HepG2 (cell line): ENCODE data around the gene BBIP1. TPM values are rescaled to one million over a fixed set of nuclear protein-coding genes. Genes with fewer than 3 reads are reported as not detected.

Experiments used
- ATAC-seq: fragments of 200-7000 bp; cut with Tn5 transposase; 3 replicates; pipeline ENCODE4 v1.9.1; 2020; ENCODE audit warnings: mild to moderate bottlenecking, moderate library complexity
- BruUV-seq: library from RNA; stranded (reverse); fragments of 400-500 nt; replicated peaks from 2 replicates; lab custom pipeline; 2021; lab: Mats Ljungman, UMichigan
- CTCF ChIA-PET: fragments of 300-600 bp; formaldehyde crosslinking; extraction: SDS; loops from one replicate; lab custom pipeline; 2021; ENCODE audit warnings: low total read pairs, inconsistent platforms, low intra/inter-chr PET ratio; lab: Yijun Ruan, JAX
- POLR2A ChIA-PET: fragments of 350-600 bp; sonication (Branson Sonifier 250); formaldehyde crosslinking; loops from one replicate; lab custom pipeline; 2020; ENCODE audit warnings: antibody characterized with exemption, inconsistent platforms; lab: Yijun Ruan, JAX
- DNase-seq: peaks from one replicate; pipeline ENCODE4 v3.0.0-alpha.2; 2015; ENCODE audit warnings: low spot score
- FAIRE-seq: peaks from 3 replicates; lab custom pipeline; 2011; peaks lifted over from hg19 to GRCh38; lab: Jason Lieb, UNC
- H2AFZ ChIP-seq: one replicate; pipeline ENCODE4 v1.6.1; 2011; ENCODE audit warnings: low read length, inconsistent platforms
- H3K27ac ChIP-seq: fragments of 300-600 bp; 3 replicates; pipeline ENCODE4 v1.8.0; 2011; ENCODE audit warnings: mixed run types, mild to moderate bottlenecking, mixed read lengths, low read length, inconsistent platforms; ENCODE audit not compliant: insufficient read depth; ENCODE audit errors: extremely low read length
- H3K27me3 ChIP-seq, 2 experiments: fragments of 200-600 bp in 1 of 2; 2 replicates in 1 of 2; 3 replicates in 1 of 2; pipeline versions ENCODE4 v1.6.0 to v1.8.0; 2011; ENCODE audit warnings: low read length in 2 of 2, mild to moderate bottlenecking in 2 of 2, moderate library complexity in 2 of 2, inconsistent platforms in 1 of 2; ENCODE audit not compliant: insufficient read depth in 2 of 2, control insufficient read depth in 1 of 2
- H3K36me3 ChIP-seq, 2 experiments: fragments of 200-600 bp in 1 of 2; replicated peaks in 1 of 2; 2 replicates in 1 of 2; 3 replicates in 1 of 2; pipeline versions ENCODE4 v1.5.1 to v1.8.0; 2011; ENCODE audit warnings: low read length in 2 of 2, inconsistent platforms in 1 of 2; ENCODE audit not compliant: insufficient read depth in 2 of 2, control insufficient read depth in 1 of 2
- H3K4me1 ChIP-seq: 2 replicates; pipeline ENCODE4 v1.5.1; 2012; ENCODE audit warnings: low read length, inconsistent platforms; ENCODE audit not compliant: insufficient read depth
- H3K4me2 ChIP-seq: 2 replicates; pipeline ENCODE4 v1.6.0; 2011; ENCODE audit warnings: low read depth, low read length, inconsistent platforms
- H3K4me3 ChIP-seq, 3 experiments: fragments of 200-600 bp in 1 of 3; sonication (generic), shearing (Covaris generic) in 1 of 3; replicated peaks in 1 of 3; 2 replicates each; pipeline ENCODE4 v1.5.1; 2011 to 2016; ENCODE audit warnings: low read length in 3 of 3, inconsistent platforms in 2 of 3, low read depth in 2 of 3, mild to moderate bottlenecking in 2 of 3, control low read depth in 1 of 3, mixed read lengths in 1 of 3; ENCODE audit not compliant: insufficient read depth in 1 of 3
- H3K79me2 ChIP-seq: one replicate; pipeline ENCODE4 v1.6.1; 2011; ENCODE audit warnings: low read length, inconsistent platforms; ENCODE audit not compliant: insufficient read depth
- H3K9ac ChIP-seq: 2 replicates; pipeline ENCODE4 v1.6.0; 2011; ENCODE audit warnings: mild to moderate bottlenecking, low read depth, low read length, inconsistent platforms; ENCODE audit not compliant: insufficient read depth
- H3K9me3 ChIP-seq: 2 replicates; pipeline ENCODE4 v1.5.1; 2012; ENCODE audit warnings: mild to moderate bottlenecking, low read length
- H4K20me1 ChIP-seq: 2 replicates; pipeline ENCODE4 v1.6.0; 2011; ENCODE audit warnings: inconsistent platforms, mild to moderate bottlenecking, low read length, moderate library complexity; ENCODE audit not compliant: insufficient read depth
- NFYC ChIP-seq: IDR thresholded peaks from 2 replicates; pipeline ENCODE4 v1.6.1; 2016; ENCODE audit warnings: missing genetic modification reagents, missing compliant biosample characterization
- NRL ChIP-seq: sonication (generic); formaldehyde crosslinking; IDR thresholded peaks from 2 replicates; pipeline ENCODE4 v1.5.0; 2020; ENCODE audit warnings: missing genetic modification reagents, mild to moderate bottlenecking, moderate library complexity, borderline replicate concordance
- PHF8 ChIP-seq: sonication (generic); formaldehyde crosslinking; IDR thresholded peaks from 2 replicates; pipeline ENCODE4 v1.5.0; 2020; ENCODE audit warnings: missing genetic modification reagents
- PITX1 ChIP-seq: sonication (generic); formaldehyde crosslinking; IDR thresholded peaks from 2 replicates; pipeline ENCODE4 v1.5.1; 2020; ENCODE audit warnings: mild to moderate bottlenecking, missing genetic modification reagents
- SMAD9 ChIP-seq: sonication (generic); formaldehyde crosslinking; IDR thresholded peaks from 2 replicates; pipeline ENCODE4 v1.5.1; 2020; ENCODE audit warnings: mild to moderate bottlenecking, missing genetic modification reagents
- ZMYM2 ChIP-seq: sonication (generic); formaldehyde crosslinking; IDR thresholded peaks from 2 replicates; pipeline ENCODE4 v1.8.0; 2022; ENCODE audit warnings: mild to moderate bottlenecking, missing genetic modification reagents
- ZNF207 ChIP-seq: fragments of 450-650 bp; IDR thresholded peaks from 2 replicates; pipeline ENCODE4 v1.6.1; 2016; ENCODE audit warnings: antibody characterized with exemption, borderline replicate concordance
- ZNF350 ChIP-seq: sonication (generic); formaldehyde crosslinking; IDR thresholded peaks from 2 replicates; pipeline ENCODE4 v1.4.0; 2020; ENCODE audit warnings: mild to moderate bottlenecking, low read depth, missing genetic modification reagents, borderline replicate concordance
- ZNF687 ChIP-seq: sonication (generic); formaldehyde crosslinking; IDR thresholded peaks from 2 replicates; pipeline ENCODE4 v1.5.1; 2020; ENCODE audit warnings: mild to moderate bottlenecking, missing genetic modification reagents, moderate library complexity
- ZNF768 ChIP-seq: sonication (generic); formaldehyde crosslinking; IDR thresholded peaks from 2 replicates; pipeline ENCODE4 v1.4.0; 2020; ENCODE audit warnings: missing genetic modification reagents
- ZNF776 ChIP-seq: sonication (generic); formaldehyde crosslinking; IDR thresholded peaks from 2 replicates; pipeline ENCODE4 v1.4.0; 2020; ENCODE audit warnings: mild to moderate bottlenecking, missing genetic modification reagents
- ZNF891 ChIP-seq: sonication (generic); formaldehyde crosslinking; IDR thresholded peaks from 2 replicates; pipeline ENCODE4 v1.5.0; 2020; ENCODE audit warnings: mild to moderate bottlenecking, missing genetic modification reagents
- WGBS: methylation state at CpG from one replicate; pipeline ENCODE4 v1.1.6; 2017; ENCODE audit warnings: low lambda C conversion rate; 5-methylcytosine and 5-hydroxymethylcytosine counted together
- in situ Hi-C: cut with HindIII; loops from 2 replicates; pipeline ENCODE4 v1.10.0; 2017; ENCODE audit warnings: low pct_unique_long_range_greater_than_20kb; ENCODE audit not compliant: extremely low pct_ligation_motif_present
- intact Hi-C: fragments of 100-400 bp; cut with micrococcal nuclease; formaldehyde crosslinking; loops from one replicate; pipeline ENCODE4 v1.10.0; 2022; ENCODE audit not compliant: unreplicated experiment
- polyA plus RNA-seq, 8 experiments: library from polyadenylated mRNA; depleted of rRNA in 3 of 8; stranded (reverse) in 7 of 8; unstranded in 1 of 8; fragments of >200 nt; fragmentation: Illumina TruSeq in 4 of 8; extraction: Trizol in 4 of 8; gene quantifications; 2 replicates each; pipeline versions ENCODE4 v1.2.1 to v1.2.3, GENCODE V29; 2011 to 2016; ENCODE audit warnings: low read depth in 4 of 8, missing spikeins in 1 of 8, mixed read lengths in 1 of 8; ENCODE audit not compliant: insufficient read depth in 1 of 8
- total RNA-seq, 5 experiments: library from RNA; depleted of rRNA; stranded (reverse); fragments of >200 nt; fragmentation: Illumina TruSeq; extraction: Trizol; gene quantifications; 2 replicates each; pipeline ENCODE4 v1.2.3, GENCODE V29; 2016; ENCODE audit warnings: low read depth in 1 of 5

Gene BBIP1
- total and polyA plus RNA-seq, 2 of the 13 experiments (the other 11 are each of a cell fraction or from before 2014, with no cell fraction given) = 18.3 to 24.1 TPM

- BruUV-seq = no TSS peak
- H3K27ac ChIP-seq = peak overlapping the region; percentile 5
- FAIRE-seq = no peak
- no peaks in the 10 kb centered on the region for H4K20me1 ChIP-seq
- DNase-seq = peak; percentile 34
- no peaks in the 10 kb centered on the region for H3K79me2 ChIP-seq
- peaks cover 71% of the 10 kb centered on the region for H3K4me1 ChIP-seq
- H3K4me2 ChIP-seq = peak overlapping the region; percentile 71
- peak; percentile 35 for ATAC-seq
- H3K9me3 ChIP-seq = no peaks in the 10 kb centered on the region
- H3K27me3 ChIP-seq = no peaks in the 10 kb centered on the region
- peak overlapping the region in 2 of 3 experiments; percentile 9 to 51; a peak in 3 of 6 replicates for H3K4me3 ChIP-seq
- in situ Hi-C loops (no loop called here), intact Hi-C loops (no loop called here)
- ChIA-PET CTCF (no interaction called here), POLR2A (interaction anchor here (0.9 to 4.8 kb wide), 3 partner anchors 11 to 16 kb away, joined by 3 to 53 read pairs (median 8); partner anchors contain the start of gene PDCD4)
- H2AFZ ChIP-seq = peak overlapping the region; percentile 87
- peak overlapping the region; percentile 52; the same call in 1 of the 2 replicates for H3K9ac ChIP-seq
- H3K36me3 ChIP-seq = no peaks in the 10 kb centered on the region
- 24% methylated on average over 6 of the region's 7 CpGs for WGBS
- TF ChIP-seq NFYC = no peak
- TF ChIP-seq NRL (CRISPR knock-in tag) = no peak
- 0 out of 2 replicates have a peak, but pooled peaks have one; percentile 35 for TF ChIP-seq ZNF776 (CRISPR knock-in tag)
- peak; percentile 69; the same call in 1 of the 2 replicates for TF ChIP-seq ZNF768 (CRISPR knock-in tag)
- TF ChIP-seq ZNF207 = no peak
- peak; percentile 43; the same call in 1 of the 2 replicates for TF ChIP-seq ZNF891 (CRISPR knock-in tag)
- TF ChIP-seq ZNF687 (CRISPR knock-in tag) = peak; percentile 92
- TF ChIP-seq SMAD9 (CRISPR knock-in tag) = 0 out of 2 replicates have a peak, but pooled peaks have one; percentile 15
- TF ChIP-seq PHF8 (CRISPR knock-in tag) = peak; percentile 27; the same call in 1 of the 2 replicates
- 0 out of 2 replicates have a peak, but pooled peaks have one; percentile 13 for TF ChIP-seq PITX1 (CRISPR knock-in tag)
- peak; percentile 23; the same call in 1 of the 2 replicates for TF ChIP-seq ZNF350 (CRISPR knock-in tag)
- TF ChIP-seq ZMYM2 (CRISPR knock-in tag) = 0 out of 2 replicates have a peak, but pooled peaks have one; percentile 32
Observed at GRCh38 chr10:110860576-110861241, 58.3 kb downstream of the BBIP1 start.
